Prostate gland (tissue), 2 donors: ENCODE data around the gene RAD51B.

ENCODE experiments used
- POLR2A ChIP-seq: fragments of 450-650 bp; IDR thresholded peaks from one replicate; pipeline ENCODE4 v1.6.1; 2016; ENCODE audit warnings: antibody characterized with exemption, mild to moderate bottlenecking
- POLR2AphosphoS5 ChIP-seq: sonication (generic); formaldehyde crosslinking; IDR thresholded peaks from one replicate; pipeline ENCODE4 v1.6.1; 2017; ENCODE audit warnings: antibody characterized with exemption
- TF ChIP-seq, protein P1 (sequence below), 4 experiments: fragments of 200-600 bp in 2 of 4; fragments of 450-650 bp in 2 of 4; sonication (generic) in 2 of 4; IDR thresholded peaks; 1 replicate in 3 of 4; 2 replicates in 1 of 4; pipeline ENCODE4 v1.5.1; 2016 to 2019; ENCODE audit warnings: antibody characterized with exemption in 4 of 4, mild to moderate bottlenecking in 2 of 4, moderate library complexity in 2 of 4

GRCh38 chr14:68424443-68425172 lies 605.0 kb downstream of the RAD51B start:
- TF ChIP-seq, protein P1, sequence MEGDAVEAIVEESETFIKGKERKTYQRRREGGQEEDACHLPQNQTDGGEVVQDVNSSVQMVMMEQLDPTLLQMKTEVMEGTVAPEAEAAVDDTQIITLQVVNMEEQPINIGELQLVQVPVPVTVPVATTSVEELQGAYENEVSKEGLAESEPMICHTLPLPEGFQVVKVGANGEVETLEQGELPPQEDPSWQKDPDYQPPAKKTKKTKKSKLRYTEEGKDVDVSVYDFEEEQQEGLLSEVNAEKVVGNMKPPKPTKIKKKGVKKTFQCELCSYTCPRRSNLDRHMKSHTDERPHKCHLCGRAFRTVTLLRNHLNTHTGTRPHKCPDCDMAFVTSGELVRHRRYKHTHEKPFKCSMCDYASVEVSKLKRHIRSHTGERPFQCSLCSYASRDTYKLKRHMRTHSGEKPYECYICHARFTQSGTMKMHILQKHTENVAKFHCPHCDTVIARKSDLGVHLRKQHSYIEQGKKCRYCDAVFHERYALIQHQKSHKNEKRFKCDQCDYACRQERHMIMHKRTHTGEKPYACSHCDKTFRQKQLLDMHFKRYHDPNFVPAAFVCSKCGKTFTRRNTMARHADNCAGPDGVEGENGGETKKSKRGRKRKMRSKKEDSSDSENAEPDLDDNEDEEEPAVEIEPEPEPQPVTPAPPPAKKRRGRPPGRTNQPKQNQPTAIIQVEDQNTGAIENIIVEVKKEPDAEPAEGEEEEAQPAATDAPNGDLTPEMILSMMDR (IDR thresholded peaks at IDR 0.05) = no peak
- TF ChIP-seq POLR2AphosphoS5 (no peak), POLR2A (no peak)
